Dedifferentiated amniotic fluid mesenchymal stem cell (primary cell): ENCODE measurements around the gene ITPK1.

ENCODE experiments used
- DNase-seq: peaks from one replicate; pipeline ENCODE4 v3.0.0-alpha.2; 2016; ENCODE audit errors: extremely low spot score

Gene ITPK1

DNA sequence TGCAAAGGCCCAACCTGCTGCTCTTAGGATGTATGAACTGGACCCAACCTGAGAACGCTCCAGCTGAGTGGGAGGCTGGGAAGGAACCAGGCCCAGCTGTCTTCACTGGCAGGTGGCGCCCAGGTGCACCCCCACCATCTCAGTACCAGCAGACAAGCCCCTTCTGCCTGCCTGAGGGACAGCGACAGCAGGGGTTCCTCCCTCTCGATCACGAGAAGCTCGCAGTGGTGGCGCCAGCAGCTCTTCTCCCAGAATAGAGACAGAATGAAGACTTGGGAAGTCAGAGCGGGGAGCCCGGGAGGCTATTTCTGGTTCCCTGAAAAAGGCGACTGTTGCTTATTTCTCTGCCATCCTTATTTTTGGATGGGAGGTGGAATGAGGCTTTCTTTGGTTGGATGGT, 146.3 kb downstream of the ITPK1 start:
- no peak for DNase-seq

DNA sequence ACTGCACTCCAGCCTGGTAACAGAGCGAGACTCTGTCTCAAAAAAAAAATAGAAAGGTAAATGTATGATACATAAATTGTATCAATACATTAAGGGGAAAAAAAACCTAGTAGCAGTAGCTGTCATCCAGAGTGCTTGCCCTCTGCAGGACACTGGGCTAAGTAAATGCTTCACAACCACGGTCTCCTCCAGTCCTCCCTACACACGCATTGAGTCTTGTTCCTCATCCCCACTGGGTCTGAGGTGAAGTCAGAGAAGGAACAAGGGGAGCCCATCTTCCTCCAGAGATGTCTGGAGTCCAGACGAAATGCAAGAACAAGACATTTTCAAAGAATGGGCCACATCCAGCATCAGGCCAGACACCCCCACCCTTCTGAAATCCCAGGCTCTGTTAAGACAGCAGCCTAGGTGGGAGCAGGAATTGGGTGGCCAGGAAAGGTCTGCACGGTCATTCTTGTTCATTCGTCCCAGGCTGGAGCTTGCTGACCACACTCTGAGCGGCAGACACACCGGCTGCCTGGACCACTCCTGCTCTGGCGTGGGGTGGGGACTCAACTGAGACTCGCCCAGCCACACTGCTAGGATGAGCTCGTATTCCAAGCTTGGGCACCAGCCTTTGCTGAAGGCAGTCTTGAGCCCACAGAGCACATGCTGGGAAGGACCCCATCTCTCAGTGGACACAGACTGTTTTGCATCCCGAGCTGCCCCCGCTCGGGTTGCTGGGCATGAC, 147.3 kb downstream of the ITPK1 start:
- DNase-seq, result no peak

DNA sequence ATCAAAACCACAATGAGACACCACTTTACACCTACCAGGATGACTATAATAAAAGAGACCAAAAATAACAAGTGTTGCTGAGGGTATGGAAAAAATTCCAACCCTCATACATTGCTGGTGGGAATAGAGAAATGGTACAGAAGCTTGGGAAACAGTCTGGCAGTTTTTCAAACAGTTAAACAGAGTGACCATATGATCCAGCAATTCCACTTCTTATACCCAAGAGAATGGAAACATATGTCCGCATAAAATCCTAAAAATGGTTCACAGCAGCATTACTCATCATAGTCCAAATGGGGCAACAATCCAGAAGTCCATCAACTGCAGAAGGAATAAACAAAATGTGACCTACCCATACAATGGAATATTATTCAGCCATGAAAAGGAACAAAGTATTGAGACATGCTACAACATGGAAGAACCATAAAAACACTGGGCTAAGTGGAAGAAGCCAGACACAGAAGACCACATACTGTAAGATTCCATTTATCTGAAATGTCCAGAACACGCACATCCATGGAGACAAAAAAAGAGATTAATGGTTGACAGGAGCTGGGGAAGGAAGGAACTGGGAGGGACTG, 148.3 kb downstream of the ITPK1 start:
- no peak for DNase-seq

DNA sequence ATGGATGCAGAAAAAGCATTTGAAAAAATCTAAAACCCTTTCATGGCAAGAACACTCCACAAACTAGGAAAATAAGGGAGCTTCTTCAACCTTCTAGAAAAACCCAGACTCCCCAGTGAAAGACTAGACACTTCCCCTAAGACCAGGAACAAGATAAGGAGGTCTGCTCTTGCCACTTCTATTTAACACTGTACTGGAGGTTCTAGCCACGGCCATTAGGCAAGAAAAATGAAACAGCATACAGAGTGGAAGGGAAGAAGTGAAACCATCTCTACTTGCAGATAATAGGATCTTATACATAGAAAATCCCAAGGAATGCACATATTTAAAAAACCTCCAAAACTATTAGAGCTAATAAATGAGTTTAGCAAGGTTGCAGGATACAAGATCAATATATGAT, 150.4 kb downstream of the ITPK1 start:
- no peak for DNase-seq

DNA sequence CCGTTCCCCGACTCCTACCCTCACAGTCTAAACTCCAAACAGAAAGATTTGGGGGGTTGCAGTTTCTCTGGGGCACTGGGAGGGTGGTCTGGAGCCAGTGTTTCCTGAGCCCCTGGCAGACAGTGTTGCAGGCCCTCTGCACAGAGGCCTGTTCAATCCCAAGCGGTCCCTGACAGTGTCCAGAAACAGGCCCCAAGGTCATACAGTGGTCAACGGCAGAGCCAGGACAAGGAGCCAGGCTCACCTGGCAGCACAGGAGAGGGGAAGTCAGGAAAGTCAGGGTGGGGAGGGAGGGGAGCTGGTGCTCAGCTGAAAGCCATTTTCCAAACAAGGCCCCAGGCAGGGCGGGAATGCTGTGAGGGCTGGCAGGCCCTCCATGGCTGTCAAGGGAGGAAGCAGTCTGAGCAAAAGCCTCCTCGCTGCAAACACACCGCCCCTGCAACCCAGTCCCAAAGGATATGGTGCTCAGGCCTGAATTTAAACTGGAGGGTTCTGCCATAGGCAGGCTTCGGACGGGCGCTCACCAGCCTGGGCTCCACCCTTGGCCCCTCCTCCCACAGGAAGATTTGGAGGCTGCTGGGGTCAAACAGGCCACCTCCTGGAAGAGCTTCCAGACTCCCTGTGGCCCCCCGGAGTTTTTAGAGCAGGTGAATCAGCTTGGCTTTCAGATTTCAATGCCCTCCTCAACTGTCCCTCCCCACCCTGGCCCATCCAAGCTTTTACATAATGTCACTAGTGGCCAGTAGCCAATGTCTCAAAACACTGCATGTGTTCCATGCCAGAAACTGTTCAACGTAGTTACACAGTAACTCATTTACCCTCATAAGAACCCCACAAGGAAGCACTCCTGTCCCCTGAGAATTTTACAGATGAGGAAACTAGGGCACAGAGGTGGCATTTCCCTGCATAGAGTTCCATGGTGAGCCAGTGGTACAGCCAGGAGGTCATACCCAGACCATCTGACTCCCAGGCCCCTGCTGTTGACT, 151.3 kb downstream of the ITPK1 start:
- no peak for DNase-seq

DNA sequence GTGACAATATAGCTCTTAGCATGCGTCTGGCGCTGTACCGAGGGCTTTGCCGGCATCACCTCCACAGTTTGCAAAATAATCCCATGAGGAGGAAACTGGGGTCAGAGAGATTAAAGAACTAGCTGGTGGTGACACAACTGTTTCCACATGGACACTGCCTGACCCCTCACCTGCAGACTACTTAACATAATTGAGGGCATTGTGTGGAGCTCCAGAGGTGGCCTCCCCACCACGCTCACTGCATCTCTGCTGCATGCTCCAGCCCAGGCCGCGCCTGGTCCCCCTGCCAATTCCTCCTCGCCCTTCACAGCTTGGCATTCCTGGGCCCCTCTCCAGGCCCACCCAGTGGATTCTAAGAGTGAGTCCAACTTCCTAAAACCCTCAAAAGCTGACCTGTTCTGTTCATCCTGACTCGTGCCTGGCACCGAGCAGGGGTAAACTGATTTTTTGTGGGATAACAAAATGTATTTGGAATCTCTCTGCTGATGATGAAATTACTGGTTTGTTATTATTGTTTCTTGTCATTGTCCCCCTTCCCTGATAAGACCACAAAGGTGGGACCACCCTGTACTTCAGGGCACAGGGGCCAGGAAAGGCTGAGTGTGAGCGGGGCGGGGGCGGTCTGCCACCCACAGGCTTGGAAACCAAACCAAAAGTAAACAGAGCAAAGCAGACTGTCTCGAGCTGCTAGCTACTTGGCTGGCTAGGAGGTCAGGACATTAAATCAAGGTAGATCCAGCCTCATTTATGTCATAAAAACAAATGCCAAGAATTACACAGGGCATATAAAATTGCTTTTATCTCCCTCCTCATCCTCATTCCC, 152.2 kb downstream of the ITPK1 start:
- DNase-seq, result no peak

DNA sequence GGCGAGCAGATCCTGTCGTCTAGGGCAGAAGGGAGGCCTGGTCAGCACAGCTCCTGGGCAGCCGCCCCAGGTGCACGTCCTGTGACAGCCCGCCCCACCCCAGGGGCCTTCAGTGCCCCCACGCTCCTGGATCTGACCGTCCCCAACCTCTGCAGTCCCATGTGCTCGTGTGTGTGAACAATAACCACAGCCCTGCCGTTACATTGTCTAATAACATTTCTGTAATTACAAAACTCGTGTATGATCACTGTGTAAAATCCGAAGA, 153.0 kb downstream of the ITPK1 start:
- no peak for DNase-seq

DNA sequence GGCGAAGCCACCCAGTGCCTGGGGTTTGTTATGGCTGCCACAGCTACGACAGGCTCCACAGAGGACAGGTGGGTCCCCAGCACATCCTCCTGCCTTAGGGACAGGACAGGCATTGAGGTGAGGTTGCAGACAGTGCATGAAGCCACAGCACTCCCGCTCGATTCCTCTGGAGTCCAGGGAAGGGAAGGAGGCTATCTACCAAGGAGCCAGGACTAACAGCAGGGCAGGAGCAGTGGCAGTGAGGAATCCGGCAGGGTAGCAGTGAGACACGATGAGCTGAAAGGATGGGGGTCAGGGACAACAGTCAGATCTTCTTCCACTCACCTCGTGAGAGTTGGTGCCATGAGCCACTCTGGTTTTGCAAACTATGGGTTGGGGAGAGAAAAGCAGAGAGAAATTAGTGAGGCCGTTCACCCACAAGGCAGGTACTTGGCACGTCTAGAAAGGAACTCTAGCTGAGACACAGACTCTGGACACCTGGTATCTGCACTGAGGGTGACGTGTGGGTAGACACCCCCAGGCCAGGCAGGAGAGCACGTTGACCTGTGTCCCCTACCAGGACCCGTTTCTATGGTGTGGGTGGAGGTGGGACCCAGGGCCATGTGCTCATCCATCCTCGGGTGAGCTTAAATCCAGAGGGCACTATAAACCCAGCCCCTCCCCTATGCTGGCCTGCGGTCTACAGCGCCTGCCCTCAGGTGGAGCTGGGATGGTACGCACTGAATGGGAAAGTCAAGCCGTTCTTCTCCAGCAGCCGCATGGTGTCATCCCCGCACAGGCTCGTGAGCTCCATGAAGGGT, 153.5 kb downstream of the ITPK1 start:
- DNase-seq, result no peak

DNA sequence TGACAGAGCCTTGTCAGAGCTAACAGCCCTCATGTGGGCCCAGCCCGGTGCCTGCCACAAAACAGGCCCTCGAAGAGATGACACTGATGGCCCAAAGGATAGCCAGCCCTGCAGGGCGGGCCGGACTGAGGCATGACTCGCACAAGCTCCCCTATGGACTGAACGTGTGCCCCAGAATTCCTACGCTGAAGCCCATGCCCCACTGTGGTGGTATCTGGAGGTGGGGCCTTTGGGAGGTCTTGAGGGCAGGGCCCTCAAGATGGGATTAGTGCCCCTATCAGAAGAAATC, 154.2 kb downstream of the ITPK1 start:
- DNase-seq, result no peak

DNA sequence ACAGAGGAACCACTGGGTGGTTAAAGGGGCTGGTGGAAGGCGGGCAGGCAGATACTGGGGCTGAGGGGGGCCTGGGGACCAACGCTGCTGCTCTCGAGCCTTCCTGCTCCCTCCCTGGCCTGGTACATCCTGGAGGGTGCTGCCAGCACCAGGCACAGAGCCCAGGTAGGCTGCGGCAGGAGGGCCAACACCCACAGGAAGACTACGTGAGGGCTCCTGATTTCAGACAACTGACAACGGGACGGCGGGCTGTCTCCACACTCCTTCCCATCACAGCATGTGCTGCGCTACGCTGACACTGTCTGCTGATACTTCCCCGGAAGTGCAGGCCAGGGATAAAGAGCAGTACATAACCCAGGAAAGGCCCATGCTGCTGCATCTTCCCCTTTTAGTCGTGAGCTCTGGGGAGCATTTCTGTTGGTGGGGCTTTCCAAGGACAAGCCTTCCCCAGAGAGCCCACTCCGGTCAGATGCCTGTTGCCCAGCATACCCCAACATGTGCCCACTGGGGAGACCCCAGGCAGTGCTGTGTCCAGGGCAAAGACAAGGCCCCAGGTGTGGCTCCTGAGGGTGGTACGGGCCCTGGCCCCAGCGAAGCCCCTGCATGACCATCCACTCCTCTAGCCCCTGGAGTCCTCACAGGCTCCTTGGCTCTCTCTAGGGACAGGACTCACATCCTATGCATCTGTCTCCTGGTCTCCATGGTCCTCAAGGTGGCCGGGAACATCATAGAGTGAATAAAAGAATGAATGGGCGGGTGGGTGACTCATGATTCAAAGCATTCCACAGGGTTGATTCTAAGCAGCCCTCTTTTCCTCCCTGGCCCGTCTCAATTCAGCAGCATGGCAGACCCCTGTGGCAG, 154.8 kb downstream of the ITPK1 start:
- no peak for DNase-seq

DNA sequence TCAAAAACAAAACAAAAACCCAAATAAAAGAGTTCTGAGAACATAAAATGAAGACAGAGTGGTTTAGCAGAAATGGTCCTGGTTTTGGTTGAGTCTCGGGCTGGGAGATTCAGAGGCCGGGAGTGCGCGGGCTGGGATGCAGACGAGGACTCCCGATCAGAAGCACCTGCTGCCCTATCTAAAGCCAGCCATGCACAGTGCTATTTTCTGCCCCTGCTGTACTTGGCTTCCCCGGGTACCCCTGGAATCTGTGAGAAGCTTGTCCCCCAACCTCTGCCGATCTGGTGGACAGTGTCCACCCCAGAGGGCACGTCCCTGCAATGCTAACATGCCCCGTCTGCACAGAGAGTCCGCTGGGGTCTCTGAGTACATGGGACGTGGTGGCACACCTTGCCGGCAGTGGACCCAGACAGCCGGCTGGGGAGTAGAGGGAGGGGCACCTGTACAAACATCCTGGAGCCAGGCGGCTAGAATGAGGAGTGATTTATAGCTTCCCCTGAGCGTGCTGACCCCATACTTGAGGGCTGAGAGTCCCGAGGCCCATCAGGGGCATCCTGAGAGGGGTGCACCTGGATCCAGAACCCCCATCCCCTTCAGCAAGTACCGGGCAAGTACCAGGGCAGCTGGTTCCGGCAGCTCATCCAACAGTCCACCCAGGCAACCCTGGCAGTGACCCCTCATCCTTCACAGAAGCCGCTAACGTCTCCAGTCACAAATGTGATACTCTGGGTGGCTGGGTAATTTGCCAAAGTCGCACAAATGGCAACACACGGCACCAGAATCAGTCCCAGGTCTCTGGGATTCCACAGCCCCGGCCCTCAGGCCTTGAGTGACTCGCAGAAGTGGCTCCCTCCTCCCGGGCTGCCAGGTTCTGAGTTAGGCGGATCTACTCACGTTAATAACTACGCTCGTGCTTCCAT, 155.7 kb downstream of the ITPK1 start:
- DNase-seq, result no peak

DNA sequence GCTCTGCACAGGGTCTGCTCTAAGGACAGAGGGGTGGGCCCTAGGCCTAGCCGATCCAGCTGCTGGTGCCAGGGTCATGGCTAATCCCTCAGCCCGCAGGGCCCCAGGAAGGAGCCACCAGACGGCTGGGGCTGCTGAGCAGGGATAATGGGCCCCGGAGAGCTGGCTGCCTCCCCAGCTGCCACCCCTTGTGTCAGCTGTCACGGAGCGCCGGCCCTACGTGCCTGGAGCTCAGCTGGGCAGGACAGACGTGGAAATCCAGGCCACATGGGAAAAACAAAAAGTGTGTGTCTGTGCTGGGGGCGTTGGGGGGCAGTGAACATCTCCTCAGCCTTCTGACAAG, 156.6 kb downstream of the ITPK1 start:
- no peak for DNase-seq

DNA sequence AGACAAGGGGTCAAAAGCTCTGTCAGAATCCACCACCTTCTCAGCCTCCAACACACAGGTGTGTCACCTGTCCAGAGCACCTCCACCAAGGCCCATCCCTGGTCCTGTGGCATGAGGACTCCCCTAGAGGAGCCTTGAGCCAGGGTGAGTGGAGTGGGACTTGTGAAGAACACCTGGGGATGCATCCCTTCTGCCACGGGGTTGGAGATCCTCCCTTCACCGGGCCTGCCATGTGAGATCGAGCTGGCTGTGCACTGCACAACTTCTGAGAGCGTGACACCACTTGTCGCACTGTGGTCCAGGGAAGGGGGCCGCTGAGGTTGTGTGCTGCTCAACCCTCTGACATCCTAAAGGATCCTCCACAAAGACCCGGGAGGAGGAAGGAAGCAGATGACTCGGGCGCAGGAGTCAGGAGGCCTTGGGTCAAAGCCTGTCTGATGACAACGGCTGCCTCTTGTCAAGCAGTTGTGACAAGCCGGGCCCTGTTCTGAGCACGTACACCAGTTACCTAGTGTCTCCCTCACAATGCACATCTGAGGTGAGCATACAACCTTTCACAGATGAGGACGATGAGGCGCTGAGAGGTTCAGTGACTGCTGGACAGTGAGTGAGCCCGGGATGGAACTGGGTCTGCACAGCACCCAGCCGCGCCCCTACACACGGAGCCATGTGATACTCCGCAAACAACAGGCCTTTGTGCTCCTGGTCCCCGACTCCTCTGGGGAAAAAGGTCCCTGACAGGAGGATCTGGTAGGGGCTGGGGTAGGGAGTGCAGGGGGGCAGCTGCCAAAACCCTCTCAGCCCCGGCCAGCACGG, 157.1 kb downstream of the ITPK1 start:
- no peak for DNase-seq

DNA sequence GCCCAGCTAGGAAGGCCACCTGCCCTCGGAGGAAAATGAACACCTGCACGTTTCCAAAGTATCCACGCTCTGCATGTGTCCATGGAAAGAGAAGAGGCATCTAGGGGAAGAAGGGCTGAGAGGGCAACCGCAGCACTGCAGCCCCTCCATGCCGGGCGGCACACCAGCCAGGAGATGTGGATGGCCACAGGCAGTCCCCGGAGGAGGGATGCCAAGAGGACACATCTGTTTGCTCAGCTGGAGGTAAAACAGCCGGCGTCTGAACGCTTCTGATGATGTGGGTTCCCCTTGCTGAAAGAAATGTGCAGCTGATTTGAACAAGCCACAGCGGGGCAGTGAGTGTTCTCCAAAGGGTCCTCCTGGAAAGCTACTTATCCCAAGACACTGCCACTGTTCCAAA, 158.8 kb downstream of the ITPK1 start:
- no peak for DNase-seq

DNA sequence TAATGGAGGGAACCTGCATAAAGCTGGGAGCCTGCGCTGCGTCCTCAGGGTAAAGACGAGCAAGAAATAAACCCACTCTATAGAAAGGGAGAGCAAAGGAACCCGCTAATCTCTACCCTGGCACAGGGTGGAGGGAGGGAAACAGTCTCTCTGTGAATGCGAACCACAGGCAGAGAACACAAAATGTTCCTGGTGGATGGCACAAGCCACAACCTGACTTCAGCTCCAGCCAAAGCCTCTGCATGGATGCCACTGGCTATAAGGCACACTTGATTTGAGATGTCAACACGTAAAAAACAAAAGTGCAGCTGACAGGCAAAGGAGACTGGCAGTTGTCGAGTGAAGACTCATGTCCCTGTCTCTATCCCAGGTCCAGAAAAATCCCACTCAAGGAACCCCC, 160.3 kb downstream of the ITPK1 start:
- no peak for DNase-seq

DNA sequence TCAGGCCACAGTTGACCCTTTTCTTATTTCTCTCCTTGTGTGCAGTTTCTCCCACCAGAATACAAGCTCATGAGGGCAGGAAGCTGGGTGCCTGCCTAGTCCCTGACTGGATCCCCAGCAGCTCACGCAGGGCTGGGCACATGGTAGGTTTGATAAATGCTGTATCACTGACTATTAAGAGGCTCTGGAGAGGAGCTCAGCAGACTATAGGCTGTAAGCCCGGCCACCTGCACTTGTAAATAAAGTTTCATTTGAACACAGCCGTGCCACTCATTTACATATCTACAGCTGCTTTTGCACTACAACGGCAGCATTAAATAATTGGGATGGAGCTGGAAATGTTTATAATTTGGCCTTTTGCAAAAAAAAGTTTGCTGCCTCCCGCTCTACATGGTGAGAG, 160.8 kb downstream of the ITPK1 start:
- DNase-seq, result no peak

DNA sequence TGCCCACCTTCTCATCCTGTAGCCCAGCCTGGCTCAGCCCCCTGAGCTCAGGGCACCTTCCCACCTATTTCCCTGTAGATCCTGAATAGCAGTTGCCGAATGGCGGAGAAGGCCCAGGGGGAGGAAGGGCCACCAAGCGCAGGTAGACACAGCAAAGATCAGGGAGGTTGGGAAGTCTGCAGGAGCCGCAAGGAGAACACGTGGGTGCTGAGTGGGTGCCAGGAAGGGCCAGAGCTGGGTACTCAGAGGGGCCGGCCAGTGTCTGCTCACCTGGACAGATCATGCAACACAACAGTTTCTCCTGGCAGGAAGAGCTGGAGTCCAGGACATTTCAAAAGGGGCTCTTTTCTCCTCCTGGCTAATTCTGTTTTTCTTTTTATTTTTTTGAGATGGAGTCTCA, 162.2 kb downstream of the ITPK1 start:
- no peak for DNase-seq

DNA sequence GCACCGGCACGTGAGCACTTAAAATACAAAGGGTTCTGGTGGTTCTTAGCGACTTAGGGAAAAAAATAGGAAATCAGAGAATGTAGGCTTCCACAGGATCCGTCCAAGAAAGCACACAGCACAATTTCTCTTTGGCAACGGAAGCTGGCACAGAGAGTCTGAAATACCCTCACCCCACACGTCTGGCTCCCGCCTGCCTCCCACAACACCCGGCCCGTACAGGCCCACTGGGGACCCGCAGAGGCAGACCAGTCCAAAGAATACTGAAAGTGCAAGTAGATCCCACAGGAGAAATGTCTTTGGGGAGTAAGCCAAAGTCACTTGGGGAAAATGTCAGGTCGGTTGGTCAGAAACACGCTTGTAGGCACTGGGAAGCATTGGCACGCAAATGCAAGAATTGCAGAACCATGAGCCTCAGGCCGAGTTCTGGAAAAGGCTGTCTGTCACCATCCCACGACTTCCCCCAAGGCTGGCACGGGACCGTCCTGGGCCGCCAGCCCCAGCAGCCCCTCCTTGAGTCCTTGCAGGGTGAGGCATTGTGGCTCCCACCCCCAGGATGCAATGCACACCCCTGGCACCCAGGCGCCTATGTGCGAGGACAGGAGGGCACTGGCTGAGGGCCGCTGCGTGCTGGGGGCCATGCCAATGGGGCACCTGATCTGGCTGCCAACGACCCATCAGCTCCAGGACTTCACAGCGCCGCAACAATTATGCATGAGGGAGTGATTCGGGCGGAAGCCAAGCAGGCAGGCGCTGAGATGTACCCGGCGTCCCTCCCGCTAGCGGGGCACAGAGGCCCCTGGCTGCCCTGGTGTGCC, 163.0 kb downstream of the ITPK1 start:
- DNase-seq, result no peak
